DND-41 (cell line): Measurements from ENCODE around the gene CCDC106.

ENCODE experiments used
- ATAC-seq: fragments of 200-7000 bp; cut with Tn5 transposase; 3 replicates; pipeline ENCODE4 v1.9.1; 2021; ENCODE audit warnings: low read depth; ENCODE audit not compliant: insufficient read depth
- DNase-seq: peaks from one replicate; pipeline ENCODE4 v3.0.0-alpha.2; 2020
- H2AFZ ChIP-seq: 2 replicates; pipeline ENCODE4 v1.6.0; 2012; ENCODE audit warnings: low read depth, low read length
- H3K27ac ChIP-seq: 2 replicates; pipeline ENCODE4 v1.5.1; 2012; ENCODE audit warnings: low read length, inconsistent platforms
- H3K27me3 ChIP-seq: fragments of 200-600 bp; sonication (generic); 2 replicates; pipeline ENCODE4 v1.6.0; 2012; ENCODE audit warnings: low read length, mild to moderate bottlenecking, inconsistent platforms; ENCODE audit not compliant: insufficient read depth, poor library complexity
- H3K36me3 ChIP-seq: 2 replicates; pipeline ENCODE4 v1.5.1; 2012; ENCODE audit warnings: low read length, inconsistent platforms; ENCODE audit not compliant: insufficient read depth
- H3K4me1 ChIP-seq: 2 replicates; pipeline ENCODE4 v1.5.1; 2012; ENCODE audit warnings: mild to moderate bottlenecking, low read length; ENCODE audit not compliant: insufficient read depth
- H3K4me2 ChIP-seq: 2 replicates; pipeline ENCODE4 v1.6.0; 2012; ENCODE audit warnings: mild to moderate bottlenecking, moderate library complexity, low read length, inconsistent platforms; ENCODE audit not compliant: insufficient read depth
- H3K4me3 ChIP-seq, 2 experiments: fragments of 200-600 bp in 1 of 2; shearing (Covaris generic) in 1 of 2; 2 replicates each; pipeline ENCODE4 v1.5.1; 2012 to 2016; ENCODE audit warnings: inconsistent platforms in 2 of 2, low read length in 2 of 2, mild to moderate bottlenecking in 2 of 2, low read depth in 1 of 2, moderate library complexity in 1 of 2
- H3K79me2 ChIP-seq: 2 replicates; pipeline ENCODE4 v1.6.0; 2012; ENCODE audit warnings: low read length, inconsistent platforms; ENCODE audit not compliant: insufficient read depth
- H3K9ac ChIP-seq: 2 replicates; pipeline ENCODE4 v1.6.0; 2012; ENCODE audit warnings: low read depth, mild to moderate bottlenecking, inconsistent platforms, low read length, moderate library complexity
- H3K9me3 ChIP-seq: 2 replicates; pipeline ENCODE4 v1.5.1; 2012; ENCODE audit warnings: low read length, moderate library complexity, mild to moderate bottlenecking, inconsistent platforms; ENCODE audit not compliant: insufficient read depth, severe bottlenecking
- H4K20me1 ChIP-seq: 2 replicates; pipeline ENCODE4 v1.6.0; 2012; ENCODE audit warnings: low read length; ENCODE audit not compliant: insufficient read depth
- EZH2 ChIP-seq: IDR thresholded peaks from 3 replicates; pipeline ENCODE4 v1.6.1; 2012; ENCODE audit warnings: borderline replicate concordance, low read depth, mild to moderate bottlenecking, moderate library complexity, low read length, inconsistent platforms; ENCODE audit not compliant: severe bottlenecking
- TF ChIP-seq, protein P1 (sequence below): IDR thresholded peaks from 2 replicates; pipeline ENCODE4 v1.5.1; 2012; ENCODE audit warnings: borderline replicate concordance, low read length, moderate library complexity, mild to moderate bottlenecking; ENCODE audit not compliant: poor library complexity, severe bottlenecking; ENCODE audit errors: extremely low read depth

The CCDC106 gene

DNA sequence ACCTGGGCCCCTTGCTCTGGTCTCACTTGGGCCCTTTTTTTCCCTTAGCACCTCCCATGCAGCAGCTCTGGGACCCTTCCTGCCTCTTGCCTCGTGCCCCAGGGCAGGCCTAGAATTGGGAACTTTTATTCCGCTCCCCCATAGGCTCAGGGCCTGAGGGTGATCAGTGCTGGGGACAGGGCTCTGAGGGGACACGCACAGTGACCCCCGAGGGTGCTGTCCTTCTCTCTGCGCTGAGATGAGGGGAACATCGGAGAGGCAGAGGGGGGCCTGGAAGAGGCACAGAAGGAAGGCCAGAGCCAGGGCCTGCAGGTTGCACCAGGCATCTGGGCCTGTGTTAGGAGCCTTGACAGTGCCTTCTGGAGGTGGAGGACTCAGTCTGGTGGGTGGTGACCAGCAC lies 37.8 kb downstream of the CCDC106 start:
- H4K20me1 ChIP-seq = peaks cover 66% of the 10 kb centered on the region
- H3K27me3 ChIP-seq = no peaks in the 10 kb centered on the region
- TF ChIP-seq EZH2 = no peak
- TF ChIP-seq, protein P1, sequence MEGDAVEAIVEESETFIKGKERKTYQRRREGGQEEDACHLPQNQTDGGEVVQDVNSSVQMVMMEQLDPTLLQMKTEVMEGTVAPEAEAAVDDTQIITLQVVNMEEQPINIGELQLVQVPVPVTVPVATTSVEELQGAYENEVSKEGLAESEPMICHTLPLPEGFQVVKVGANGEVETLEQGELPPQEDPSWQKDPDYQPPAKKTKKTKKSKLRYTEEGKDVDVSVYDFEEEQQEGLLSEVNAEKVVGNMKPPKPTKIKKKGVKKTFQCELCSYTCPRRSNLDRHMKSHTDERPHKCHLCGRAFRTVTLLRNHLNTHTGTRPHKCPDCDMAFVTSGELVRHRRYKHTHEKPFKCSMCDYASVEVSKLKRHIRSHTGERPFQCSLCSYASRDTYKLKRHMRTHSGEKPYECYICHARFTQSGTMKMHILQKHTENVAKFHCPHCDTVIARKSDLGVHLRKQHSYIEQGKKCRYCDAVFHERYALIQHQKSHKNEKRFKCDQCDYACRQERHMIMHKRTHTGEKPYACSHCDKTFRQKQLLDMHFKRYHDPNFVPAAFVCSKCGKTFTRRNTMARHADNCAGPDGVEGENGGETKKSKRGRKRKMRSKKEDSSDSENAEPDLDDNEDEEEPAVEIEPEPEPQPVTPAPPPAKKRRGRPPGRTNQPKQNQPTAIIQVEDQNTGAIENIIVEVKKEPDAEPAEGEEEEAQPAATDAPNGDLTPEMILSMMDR = no peak
- H3K4me2 ChIP-seq = no peak overlapping the region
- H3K79me2 ChIP-seq = peaks cover 54% of the 10 kb centered on the region
- ATAC-seq (no peak), DNase-seq (no peak)
- no peak overlapping the region for H3K9ac ChIP-seq
- no peak overlapping the region for H2AFZ ChIP-seq
- H3K27ac ChIP-seq = no peak overlapping the region
- no peaks in the 10 kb centered on the region for H3K9me3 ChIP-seq
- no peaks in the 10 kb centered on the region for H3K4me1 ChIP-seq
- peaks cover 90% of the 10 kb centered on the region for H3K36me3 ChIP-seq
- H3K4me3 ChIP-seq = no peak overlapping the region

DNA sequence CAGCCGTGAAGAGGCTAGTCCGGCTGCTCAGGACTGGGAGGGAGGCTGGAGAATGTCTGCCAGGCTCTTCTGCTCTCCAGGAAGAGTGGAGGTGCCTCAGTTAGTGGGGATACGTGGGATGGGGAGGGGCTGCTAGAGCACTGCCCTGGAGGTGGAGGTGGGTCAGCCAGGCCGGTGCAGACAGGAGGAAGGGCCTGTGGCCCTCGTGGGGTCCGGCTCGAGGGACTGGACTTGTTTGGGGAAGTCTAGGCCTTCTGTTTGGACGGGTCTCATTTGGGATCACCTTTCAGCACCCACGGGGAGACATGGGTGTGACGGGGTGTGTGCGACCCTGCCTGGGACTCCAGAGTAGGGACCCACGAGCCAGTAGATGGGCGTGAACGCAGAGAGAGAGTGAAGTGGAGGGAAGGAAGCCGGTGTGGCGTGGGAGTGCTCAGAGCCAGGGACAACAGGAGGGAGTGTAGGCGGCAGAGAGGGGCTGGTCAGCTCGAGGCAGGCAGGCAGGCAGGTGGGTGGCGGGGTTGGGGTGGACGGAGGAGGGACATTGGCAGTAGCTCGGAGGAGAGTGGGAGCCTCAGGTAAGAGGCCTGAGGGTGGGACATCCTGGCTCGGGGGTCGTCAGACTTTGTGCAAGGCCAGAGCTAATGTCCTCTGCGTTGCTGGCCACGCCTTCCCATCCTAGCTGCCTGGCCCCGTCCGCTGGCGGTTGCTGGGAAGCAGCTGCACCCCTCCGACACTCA lies 38.5 kb downstream of the CCDC106 start:
- H3K9ac ChIP-seq = no peak overlapping the region
- H3K27ac ChIP-seq = no peak overlapping the region
- DNase-seq (no peak), ATAC-seq (no peak)
- H2AFZ ChIP-seq = no peak overlapping the region
- H3K27me3 ChIP-seq = no peaks in the 10 kb centered on the region
- H3K79me2 ChIP-seq = peaks cover 47% of the 10 kb centered on the region
- H3K4me3 ChIP-seq = no peak overlapping the region
- peaks cover 67% of the 10 kb centered on the region for H4K20me1 ChIP-seq
- TF ChIP-seq, protein P1 = no peak
- TF ChIP-seq EZH2 = no peak
- H3K36me3 ChIP-seq = peaks cover 90% of the 10 kb centered on the region
- no peak overlapping the region for H3K4me2 ChIP-seq
- H3K4me1 ChIP-seq = no peaks in the 10 kb centered on the region
- no peaks in the 10 kb centered on the region for H3K9me3 ChIP-seq

GRCh38 chr19:55687281-55688201 lies 39.5 kb downstream of the CCDC106 start:
- H3K9ac ChIP-seq = no peak overlapping the region
- no peak for ATAC-seq
- no peaks in the 10 kb centered on the region for H3K4me1 ChIP-seq
- TF ChIP-seq, protein P1 = no peak
- no peak overlapping the region for H3K27ac ChIP-seq
- DNase-seq = no peak
- peaks cover 73% of the 10 kb centered on the region for H4K20me1 ChIP-seq
- H3K4me2 ChIP-seq = no peak overlapping the region
- no peaks in the 10 kb centered on the region for H3K27me3 ChIP-seq
- no peak overlapping the region for H2AFZ ChIP-seq
- H3K9me3 ChIP-seq = no peaks in the 10 kb centered on the region
- H3K4me3 ChIP-seq = no peak overlapping the region
- H3K36me3 ChIP-seq = peaks cover 89% of the 10 kb centered on the region
- peaks cover 37% of the 10 kb centered on the region for H3K79me2 ChIP-seq
